Stimulated activated CD4-positive, alpha-beta T cell treated with anti-CD3 and anti-CD28 coated beads, Interleukin-2, amount 100 ng/mL, for 24 hours (primary cell): ENCODE data around the gene DEGS1.

Source experiments
- DNase-seq, 2 donors: peaks; one replicate each; pipeline ENCODE4 v3.0.0-alpha.2; 2020

Gene DEGS1

DNA sequence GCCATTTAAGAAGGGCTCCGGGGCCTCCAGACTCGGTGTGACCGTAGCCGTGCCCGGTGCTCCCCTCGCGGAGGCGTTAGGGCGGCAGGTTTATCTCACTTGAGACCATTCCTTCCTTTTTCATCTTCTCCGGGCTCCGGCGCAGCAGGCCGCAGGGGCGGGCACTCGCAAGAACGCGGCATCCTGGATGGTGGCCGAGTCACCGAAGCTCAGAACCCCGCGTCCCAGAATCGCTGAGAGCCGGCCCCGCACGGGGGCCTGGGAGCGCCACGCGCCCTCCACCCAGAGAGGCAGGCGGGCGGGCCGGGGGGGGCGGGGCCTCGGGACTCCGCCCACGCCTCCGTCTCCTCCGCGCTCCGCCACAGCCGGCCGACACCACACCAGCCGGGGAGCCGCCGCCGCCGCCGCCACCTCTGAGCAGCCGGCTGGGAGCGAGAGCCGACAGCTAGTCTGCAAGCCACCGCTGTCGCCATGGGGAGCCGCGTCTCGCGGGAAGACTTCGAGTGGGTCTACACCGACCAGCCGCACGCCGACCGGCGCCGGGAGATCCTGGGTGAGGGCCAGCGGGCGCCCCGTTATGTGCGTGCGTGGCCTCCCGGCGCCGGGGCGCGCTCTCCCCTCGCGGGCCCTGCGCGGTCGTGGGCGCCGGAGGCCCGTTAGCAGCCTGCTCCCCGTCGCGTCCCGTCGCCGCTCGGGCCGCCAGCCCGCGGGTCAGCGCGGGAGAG lies at the start of gene DEGS1:
Gene DEGS1 (plus strand): TSS at position 375 of the 725 bp plus-strand sequence. CDS start 97 bp downstream, at position 472.
- peak; percentile 78 to 82 for DNase-seq

DNA sequence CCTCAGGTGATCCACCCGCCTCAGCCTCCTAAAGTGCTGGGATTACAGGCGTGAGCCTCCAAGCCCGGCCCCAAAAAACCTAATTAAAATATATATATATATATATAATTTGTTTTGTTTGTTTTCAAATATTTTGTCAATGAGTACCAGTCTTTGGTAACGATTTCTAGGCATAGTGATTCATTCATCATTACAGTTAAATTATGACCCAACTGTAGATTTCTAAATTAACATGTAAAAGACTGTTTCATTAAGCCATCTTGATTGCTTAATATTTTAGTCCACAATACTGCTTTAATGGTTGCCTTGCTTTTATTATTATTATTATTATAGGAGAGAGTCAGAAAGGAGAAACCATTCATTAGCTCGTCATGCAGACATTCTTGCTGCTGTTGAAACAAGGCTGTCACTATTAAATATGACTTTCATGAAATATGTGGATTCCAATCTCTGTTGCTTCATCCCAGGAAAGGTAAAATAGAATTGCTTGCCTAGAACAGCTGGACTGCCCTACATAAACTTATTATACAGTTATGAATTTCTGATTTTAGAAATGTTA lies 49.2 kb upstream of the DEGS1 start:
- DNase-seq: no peak

GRCh38 chr1:224137518-224137917 lies 45.5 kb upstream of the DEGS1 start:
- DNase-seq: no peak

DNA sequence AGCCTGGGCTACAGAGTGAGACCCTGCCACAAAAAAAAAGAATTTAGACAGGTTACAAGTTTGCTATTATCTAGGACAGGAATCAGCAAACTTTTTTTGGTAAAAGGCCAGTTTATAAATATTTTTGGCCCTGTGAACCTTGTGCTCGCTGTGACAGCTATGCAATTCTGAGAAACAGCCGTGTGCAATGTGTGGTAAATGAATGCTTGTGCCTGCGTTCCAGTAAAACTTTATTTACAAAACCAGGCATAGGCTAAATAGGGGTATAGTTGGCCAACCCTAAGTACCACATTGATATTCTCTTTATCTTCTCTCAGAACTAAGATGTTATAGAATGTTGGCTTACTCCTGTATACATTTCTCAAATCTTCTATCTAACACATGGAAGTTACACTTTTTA lies 44.8 kb upstream of the DEGS1 start:
- no peak for DNase-seq

- no peak for DNase-seq
Observed at GRCh38 chr1:224141693-224142092, 41.3 kb upstream of the DEGS1 start.

DNA sequence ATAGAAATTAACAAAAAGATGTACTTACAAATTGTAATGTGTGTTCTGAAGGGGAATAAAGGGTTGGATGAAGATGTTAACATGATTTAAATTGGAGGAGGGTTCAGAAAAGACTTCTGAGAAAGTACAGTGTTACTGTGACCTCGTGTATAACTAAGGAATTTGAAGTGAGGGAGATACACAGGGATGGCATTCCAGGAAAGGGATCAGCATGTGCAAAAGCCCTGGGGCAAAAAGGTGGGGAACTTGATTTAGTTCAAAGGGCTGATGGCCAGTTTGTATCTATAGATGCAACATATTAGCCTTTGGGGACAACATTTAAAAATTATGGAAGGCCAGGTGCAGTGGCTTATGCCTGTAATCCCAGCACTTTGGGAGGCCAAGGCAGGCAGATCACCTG lies 33.3 kb upstream of the DEGS1 start:
- no peak for DNase-seq

GRCh38 chr1:224151117-224151516 lies 31.9 kb upstream of the DEGS1 start:
- no peak for DNase-seq

DNA sequence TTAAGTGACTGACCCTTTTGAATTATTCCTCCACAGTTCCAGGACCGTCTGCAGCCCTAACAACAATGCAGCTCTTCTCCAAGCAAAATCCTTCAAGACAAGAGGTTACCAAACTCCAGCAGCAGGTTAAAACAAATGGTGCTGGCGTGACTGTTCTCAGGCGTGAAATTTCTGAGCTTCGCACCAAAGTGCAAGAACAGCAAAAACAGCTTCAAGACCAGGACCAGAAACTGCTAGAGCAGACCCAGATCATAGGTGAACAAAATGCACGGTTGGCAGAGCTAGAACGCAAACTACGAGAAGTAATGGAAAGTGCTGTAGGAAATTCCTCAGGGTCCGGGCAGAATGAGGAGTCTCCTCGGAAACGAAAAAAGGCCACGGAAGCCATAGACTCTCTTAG lies 25.7 kb upstream of the DEGS1 start:
- DNase-seq: no peak

GRCh38 chr1:224159541-224159940 lies 23.5 kb upstream of the DEGS1 start:
- no peak for DNase-seq

DNA sequence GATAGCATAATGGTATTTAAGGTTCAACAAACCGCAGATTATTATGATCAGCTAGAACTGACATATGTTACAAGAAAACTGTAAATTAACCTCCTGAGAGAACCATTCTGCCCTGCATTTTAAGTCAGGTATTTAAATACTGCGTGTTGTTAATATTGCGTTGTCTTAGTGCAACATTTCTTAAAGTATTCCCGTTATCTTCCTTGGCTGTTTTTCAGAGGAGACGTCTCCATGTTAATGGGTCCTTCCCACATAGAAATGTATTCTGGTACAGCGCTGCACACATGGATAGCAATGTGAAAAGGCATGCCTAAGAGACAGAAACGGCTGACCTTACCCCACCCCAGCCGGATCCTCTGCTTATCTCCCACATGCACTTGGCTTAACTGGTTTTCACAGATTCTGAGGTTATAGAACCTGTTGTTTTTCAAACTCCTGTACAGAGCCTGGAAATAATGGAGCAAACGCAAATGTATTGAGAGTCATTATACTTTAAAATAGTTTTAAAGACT lies 22.8 kb upstream of the DEGS1 start:
- DNase-seq: no peak

DNA sequence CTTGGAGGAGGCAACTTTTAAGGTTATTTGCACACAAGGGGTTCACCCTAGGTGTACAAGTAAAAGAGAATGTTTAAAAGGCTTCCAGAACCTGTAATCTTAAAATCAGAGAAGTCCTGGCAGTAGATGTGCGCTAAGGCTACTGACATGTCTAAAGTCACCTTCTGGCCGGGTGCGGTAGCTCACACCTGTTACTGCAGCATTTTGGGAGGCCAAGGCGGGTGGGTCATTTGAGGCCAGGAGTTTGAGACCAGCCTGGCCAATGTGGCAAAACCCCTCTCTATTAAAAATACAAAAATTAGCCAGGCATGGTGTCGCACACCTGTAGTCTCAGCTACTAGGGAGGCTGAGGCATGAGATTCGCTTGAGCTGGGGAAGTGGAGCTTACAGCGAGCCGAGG lies 20.3 kb upstream of the DEGS1 start:
- no peak for DNase-seq

GRCh38 chr1:224163311-224163710 lies 19.7 kb upstream of the DEGS1 start:
- DNase-seq: no peak

GRCh38 chr1:224168859-224169380 lies 14.1 kb upstream of the DEGS1 start:
- DNase-seq: no peak

DNA sequence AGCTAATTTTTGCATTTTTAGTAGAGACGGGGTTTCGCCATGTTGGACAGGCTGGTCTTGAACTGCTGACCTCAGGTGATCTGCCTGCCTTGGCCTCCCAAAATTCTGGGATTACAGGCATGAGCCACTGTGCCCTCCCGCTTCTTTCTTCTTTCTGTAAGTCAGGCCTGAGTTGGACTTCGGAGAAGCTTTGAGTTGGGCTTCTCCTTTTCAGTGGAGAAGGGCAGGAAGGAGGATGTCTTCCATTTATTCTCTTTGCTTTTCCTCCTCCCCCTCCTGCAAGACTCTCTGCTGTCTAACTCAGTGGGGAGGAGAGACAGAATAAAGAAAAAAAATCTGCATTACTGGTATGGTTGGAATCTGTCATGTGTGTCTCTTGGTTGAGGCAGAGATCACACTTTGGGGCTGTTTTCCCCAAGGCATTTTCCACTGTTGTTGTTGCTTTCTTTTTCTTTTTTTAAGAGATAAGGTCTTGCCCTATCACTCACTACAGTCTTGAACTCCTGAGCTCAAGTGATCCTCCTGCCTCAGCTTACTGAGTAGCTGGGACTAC lies 13.2 kb upstream of the DEGS1 start:
- no peak for DNase-seq

DNA sequence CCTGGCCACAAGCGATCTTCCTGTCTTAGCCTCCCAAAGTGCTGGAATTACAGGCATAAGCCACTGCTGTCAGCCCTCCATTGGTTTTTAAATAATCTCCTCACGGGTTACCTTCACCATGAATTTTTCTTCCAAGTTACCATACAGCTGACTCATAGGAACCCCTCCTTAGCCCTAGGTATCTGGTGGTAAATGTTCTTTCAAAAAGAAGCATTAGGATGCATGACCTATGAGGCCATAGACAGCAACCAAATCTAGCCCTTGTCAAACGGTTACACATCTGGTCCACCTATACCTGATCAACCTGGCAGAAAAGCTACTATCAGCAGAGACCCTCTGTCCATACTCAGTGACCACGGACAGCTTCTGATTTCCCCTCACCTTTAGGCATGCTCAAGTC lies 12.7 kb upstream of the DEGS1 start:
- DNase-seq: no peak

GRCh38 chr1:224170748-224171478 lies 12.1 kb upstream of the DEGS1 start:
- DNase-seq: no peak

- no peak for DNase-seq
Observed at GRCh38 chr1:224172229-224172628, 10.8 kb upstream of the DEGS1 start.

DNA sequence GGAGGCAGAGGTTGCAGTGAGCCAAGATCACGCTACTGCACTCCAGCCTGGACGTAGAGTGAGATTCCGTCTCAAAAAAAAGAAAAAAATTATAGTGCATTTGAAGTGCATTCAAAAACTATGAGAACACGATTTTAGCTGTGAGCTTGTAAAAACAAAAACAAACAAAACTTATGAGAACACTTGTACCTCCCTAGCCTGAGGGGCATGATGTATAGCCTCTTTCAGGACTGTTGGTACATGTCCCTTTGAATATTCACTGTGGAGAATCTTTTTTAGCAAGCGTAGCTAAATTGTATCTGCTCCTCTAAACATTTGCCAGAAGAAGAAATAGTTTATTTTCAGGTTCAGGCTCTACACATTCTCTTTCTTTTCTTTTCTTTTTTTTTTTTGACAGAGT lies 9.5 kb upstream of the DEGS1 start:
- no peak for DNase-seq

- peak in 1 of 2 donors; percentile 41 for DNase-seq
Observed at GRCh38 chr1:224175617-224176016, 7.4 kb upstream of the DEGS1 start.

GRCh38 chr1:224177356-224177999 lies 5.6 kb upstream of the DEGS1 start:
- DNase-seq: no peak

DNA sequence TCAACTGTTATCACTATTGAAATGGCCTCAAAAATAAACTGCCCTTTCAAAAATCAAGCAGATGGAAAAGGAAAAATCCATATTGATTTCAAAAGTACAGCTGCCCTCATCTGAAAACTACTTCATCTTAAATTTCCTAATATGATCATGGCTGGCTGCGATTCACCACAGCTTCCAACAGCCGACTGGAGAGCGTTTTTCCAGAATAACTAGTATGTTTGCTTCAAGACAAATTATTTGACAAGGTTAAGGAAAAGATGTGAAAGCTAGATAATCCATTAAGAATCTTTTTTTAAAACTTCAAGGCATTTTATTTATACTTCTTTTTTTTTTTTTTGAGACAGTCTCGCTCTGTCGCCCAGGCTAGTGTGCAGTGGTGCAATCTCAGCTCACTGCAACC lies 4.1 kb upstream of the DEGS1 start:
- no peak for DNase-seq

GRCh38 chr1:224180783-224181452 lies 2.1 kb upstream of the DEGS1 start:
- no peak for DNase-seq
